ENCODE results near the gene YY1. TPM values are rescaled to one million over a fixed set of nuclear protein-coding genes. Genes with fewer than 3 reads are reported as not detected.
"Not testable (repeated sequence)": the region's sequence is repeated elsewhere in the genome, so short reads cannot be mapped to it uniquely, and the experiment has no call there.

The YY1 gene
- total RNA-seq, 1 donor from 2014 or later, result 74.8 TPM

DNA sequence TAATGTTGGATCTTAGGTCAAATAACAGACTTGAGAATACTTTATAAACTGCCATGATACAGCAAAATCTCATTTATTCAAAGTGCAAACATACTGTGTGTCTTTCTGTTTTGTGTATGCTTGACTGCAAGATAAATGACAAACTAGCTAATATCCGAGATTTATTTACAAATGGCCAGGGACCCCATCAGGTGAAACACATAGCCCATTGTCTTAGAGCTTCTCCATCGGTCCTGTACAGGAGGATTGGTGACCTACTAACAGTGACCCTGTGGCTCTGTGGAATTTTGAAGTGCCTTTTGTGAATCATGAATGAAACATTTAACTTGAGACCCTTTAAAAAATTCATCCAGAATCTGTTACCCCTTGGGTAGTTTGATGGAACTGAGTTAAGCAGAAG, 40.2 kb downstream of the YY1 start:
- H3K9me3 ChIP-seq, result no peaks in the 10 kb centered on the region
- peaks cover 27% of the 10 kb centered on the region for H3K36me3 ChIP-seq
- H3K4me3 ChIP-seq, result no peak overlapping the region
- intact Hi-C loops (cut with DNase I), result no loop called here
- peak overlapping the region; percentile 2 for H3K27ac ChIP-seq
- H3K4me1 ChIP-seq, result peaks cover 68% of the 10 kb centered on the region
- ATAC-seq (no peak), DNase-seq (no peak)
- TF ChIP-seq, protein P1, sequence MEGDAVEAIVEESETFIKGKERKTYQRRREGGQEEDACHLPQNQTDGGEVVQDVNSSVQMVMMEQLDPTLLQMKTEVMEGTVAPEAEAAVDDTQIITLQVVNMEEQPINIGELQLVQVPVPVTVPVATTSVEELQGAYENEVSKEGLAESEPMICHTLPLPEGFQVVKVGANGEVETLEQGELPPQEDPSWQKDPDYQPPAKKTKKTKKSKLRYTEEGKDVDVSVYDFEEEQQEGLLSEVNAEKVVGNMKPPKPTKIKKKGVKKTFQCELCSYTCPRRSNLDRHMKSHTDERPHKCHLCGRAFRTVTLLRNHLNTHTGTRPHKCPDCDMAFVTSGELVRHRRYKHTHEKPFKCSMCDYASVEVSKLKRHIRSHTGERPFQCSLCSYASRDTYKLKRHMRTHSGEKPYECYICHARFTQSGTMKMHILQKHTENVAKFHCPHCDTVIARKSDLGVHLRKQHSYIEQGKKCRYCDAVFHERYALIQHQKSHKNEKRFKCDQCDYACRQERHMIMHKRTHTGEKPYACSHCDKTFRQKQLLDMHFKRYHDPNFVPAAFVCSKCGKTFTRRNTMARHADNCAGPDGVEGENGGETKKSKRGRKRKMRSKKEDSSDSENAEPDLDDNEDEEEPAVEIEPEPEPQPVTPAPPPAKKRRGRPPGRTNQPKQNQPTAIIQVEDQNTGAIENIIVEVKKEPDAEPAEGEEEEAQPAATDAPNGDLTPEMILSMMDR (IDR thresholded peaks at IDR 0.05), result no peak
- no peaks in the 10 kb centered on the region for H3K27me3 ChIP-seq (ENCODE audit: low read depth)

DNA sequence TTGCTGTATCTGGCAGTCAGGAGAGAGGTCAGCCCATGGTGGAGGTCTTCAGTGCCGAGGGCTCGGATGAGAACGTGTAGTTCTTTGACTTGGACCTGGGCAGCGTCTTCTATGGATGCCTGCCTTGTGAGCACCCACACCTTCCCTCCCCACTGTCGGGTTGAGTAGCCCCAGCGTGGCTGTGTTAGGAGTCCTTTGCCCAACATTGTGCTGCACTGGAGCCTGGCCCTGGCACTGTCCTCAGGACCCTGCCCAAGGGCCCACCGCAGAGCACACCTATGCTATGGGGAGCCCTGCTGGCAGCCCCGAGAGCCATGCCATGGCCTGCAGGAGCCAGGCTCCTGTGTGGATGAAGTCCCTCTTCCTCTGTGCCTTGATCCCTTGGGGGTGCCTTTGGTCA, 40.6 kb downstream of the YY1 start:
- ATAC-seq, result no peak
- H3K4me1 ChIP-seq, result peaks cover 71% of the 10 kb centered on the region

DNA sequence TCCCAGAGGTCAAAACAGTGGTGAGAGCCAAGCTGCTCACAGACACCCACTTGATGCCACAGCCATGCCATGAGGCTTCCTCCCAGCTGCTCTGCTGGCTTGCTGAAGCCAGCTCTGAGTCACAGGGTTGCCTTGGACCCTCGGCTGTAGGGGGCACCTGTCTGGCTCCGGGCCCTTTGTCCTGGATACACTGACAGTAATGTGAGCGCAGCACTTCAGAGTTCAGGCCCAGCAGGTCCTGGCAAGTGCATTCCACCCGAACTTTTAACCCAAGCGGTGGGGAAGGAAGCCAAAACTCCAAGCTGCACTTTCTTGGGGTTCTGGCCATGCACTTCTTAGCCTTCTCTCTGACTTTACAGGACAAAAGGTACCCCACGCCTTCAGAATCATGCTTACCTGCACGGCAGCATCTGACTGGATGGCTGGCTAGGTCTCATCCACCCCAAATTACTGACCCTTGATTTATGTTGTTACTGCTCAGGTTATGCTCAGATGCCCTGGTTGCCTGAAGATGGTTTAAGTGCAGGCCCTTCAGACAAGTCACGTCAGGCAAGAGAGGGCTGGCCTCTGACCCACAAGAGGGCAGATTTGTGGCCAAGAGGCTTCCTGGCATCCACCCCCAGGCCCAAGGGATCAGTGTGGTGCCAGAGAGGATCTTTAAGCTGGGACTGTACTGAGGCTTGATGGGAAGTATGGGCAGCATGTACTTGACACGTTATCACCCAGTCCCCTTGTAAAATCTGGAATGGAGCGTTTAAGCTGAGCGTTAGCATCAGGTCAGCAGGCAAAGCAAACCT, 42.5 kb downstream of the YY1 start:
- intact Hi-C loops (cut with DNase I), result no loop called here
- peak overlapping the region; percentile 40 for H3K27ac ChIP-seq
- H3K36me3 ChIP-seq, result peaks cover 19% of the 10 kb centered on the region
- peak; percentile 71 for DNase-seq
- H3K9me3 ChIP-seq, result no peaks in the 10 kb centered on the region
- peaks cover 66% of the 10 kb centered on the region for H3K4me1 ChIP-seq
- no peaks in the 10 kb centered on the region for H3K27me3 ChIP-seq (ENCODE audit: low read depth)
- no peak overlapping the region for H3K4me3 ChIP-seq
- peak; percentile 48 to 51 for ATAC-seq
- TF ChIP-seq, protein P1 (IDR thresholded peaks at IDR 0.05), result no peak

More for the DNA sequence above, 40.6 kb downstream of the YY1 start:
- Histone ChIP-seq H3K9me3 (no peaks in the 10 kb centered on the region), H3K36me3 (peaks cover 22% of the 10 kb centered on the region), H3K4me3 (no peak overlapping the region), H3K27ac (peak overlapping the region; percentile 2), H3K27me3 (ENCODE audit: low read depth) (no peaks in the 10 kb centered on the region)
- DNase-seq, result no peak
- TF ChIP-seq, protein P1 (IDR thresholded peaks at IDR 0.05), result no peak
- intact Hi-C loops (cut with DNase I), result no loop called here

DNA sequence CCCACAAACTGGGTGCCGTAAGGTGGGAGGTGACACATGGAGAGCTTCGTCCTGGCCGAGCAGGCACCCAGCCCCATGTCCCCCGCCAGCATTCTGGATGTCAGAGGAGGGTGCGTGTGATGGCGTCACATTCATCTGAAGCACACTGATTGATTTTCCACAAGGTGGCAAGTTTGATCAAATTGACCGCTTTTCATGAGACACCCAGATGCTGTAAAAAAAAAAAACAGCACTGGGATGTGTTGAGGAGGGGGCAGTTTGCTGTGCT, 43.1 kb downstream of the YY1 start:
- intact Hi-C loops (cut with DNase I), result no loop called here
- peak overlapping the region; percentile 40 for H3K27ac ChIP-seq
- peaks cover 66% of the 10 kb centered on the region for H3K4me1 ChIP-seq

DNA sequence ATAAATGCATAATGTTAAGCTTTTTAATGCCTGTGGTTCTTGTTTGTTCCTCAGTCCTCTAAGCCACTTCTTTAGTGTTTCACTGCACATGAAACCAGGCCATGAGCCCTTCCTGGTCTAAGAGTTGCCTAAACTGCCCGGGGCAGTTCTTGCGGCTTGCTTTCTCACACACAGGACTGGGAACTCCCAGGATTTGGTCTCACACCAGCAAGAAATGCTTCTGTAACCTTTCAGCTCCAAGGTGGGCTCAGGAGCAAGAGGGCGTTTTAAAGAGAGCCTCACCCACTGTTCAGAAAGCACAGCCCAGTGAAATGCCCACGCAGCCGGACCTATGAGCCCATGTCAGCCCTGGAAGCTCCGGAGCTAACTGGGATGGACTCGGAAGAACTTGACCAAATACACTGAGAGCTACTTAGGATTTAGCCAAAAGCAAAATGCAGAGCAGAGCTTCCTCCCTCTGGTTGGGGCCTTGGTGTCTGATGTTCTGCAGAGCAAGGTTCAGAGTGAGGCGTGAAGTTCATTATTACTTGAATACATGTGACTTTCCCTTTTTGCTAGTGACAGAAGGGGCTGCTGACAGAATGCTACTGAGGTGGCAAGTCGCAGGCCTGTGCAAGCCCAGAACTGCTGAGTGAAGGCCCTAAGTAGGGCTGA, 43.9 kb downstream of the YY1 start:
- TF ChIP-seq, protein P1 (IDR thresholded peaks at IDR 0.05), result no peak

More for the DNA sequence above, 43.1 kb downstream of the YY1 start:
- DNase-seq (no peak), ATAC-seq (no peak)
- Histone ChIP-seq H3K9me3 (no peaks in the 10 kb centered on the region), H3K36me3 (peaks cover 13% of the 10 kb centered on the region), H3K27me3 (ENCODE audit: low read depth) (no peaks in the 10 kb centered on the region), H3K4me3 (no peak overlapping the region)
- TF ChIP-seq, protein P1 (IDR thresholded peaks at IDR 0.05), result no peak

DNA sequence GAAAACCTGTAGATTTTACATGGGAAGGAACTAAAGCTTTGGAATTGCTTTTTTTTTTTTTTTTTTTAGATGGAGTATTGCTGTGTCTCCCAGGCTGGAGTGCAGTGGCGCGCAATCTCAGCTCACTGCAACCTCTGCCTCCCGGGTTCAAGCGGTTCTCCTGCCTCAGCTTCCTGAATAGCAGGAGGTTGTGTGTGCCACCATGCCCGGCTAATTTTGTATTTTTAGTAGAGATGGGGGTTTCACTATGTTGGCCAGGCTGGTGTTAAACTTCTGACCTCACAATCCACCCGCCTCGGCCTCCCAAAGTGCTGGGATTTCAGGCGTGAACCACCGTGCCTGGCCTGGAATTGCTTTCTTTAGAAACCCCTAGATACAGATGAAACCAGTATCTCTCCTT, 44.5 kb downstream of the YY1 start:
- H3K27ac ChIP-seq; H3K36me3 ChIP-seq; DNase-seq; H3K4me3 ChIP-seq; intact Hi-C loops (cut with DNase I); ATAC-seq; H3K9me3 ChIP-seq; H3K27me3 ChIP-seq (ENCODE audit: low read depth): not testable (repeated sequence)
- peaks cover 61% of the 10 kb centered on the region for H3K4me1 ChIP-seq

More for the DNA sequence above, 43.9 kb downstream of the YY1 start:
- intact Hi-C loops (cut with DNase I), result no loop called here
- no peaks in the 10 kb centered on the region for H3K9me3 ChIP-seq
- no peak for DNase-seq
- no peak for ATAC-seq
- H3K36me3 ChIP-seq, result peaks cover 5% of the 10 kb centered on the region
- H3K4me1 ChIP-seq, result peaks cover 66% of the 10 kb centered on the region
- no peak overlapping the region for H3K4me3 ChIP-seq
- no peaks in the 10 kb centered on the region for H3K27me3 ChIP-seq (ENCODE audit: low read depth)
- peak overlapping the region; percentile 25 for H3K27ac ChIP-seq
